ENCODE results near the gene GAREM2.

DNA sequence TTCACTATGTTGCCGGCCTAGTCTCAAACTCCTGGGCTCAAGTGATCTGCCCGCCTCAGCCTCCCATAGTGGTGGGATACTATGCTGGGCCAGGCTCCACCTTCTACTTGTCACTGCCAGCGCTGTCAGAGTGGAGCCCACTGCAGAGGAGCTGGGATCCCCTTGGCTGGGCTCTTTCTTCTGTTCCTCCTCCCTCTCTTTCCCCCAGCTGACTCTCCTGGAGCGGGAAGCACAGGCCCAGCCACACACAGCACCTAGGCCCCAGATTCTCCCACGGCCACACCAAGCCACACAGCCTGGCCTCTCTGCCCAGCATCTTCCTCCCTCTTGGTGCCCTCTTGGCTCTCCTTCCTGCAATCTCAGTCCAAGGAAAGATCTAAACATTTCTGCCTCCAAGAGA is 3.7 kb upstream of the GAREM2 start:
- TF ChIP-seq POLR2AphosphoS5 (IDR thresholded peaks at IDR 0.05; ENCODE audit: low read depth, low read length): no peak
- no peak for TF ChIP-seq TAF1 (IDR thresholded peaks at IDR 0.05; ENCODE audit: borderline replicate concordance, low read depth, low read length)
- no peak for TF ChIP-seq POLR2A (IDR thresholded peaks at IDR 0.05; ENCODE audit: low read depth, low read length)

Measured in GM12892 (cell line).